HepG2 (cell line): ENCODE measurements around the gene TGM1. TPM values are rescaled to one million over a fixed set of nuclear protein-coding genes. Genes with fewer than 3 reads are reported as not detected.
A peak's percentile ranks its signal among the peaks of the same experiment; 100 is the strongest.

Experiments used
- AGO1 ChIP-seq: fragments of 200-400 bp; formaldehyde crosslinking; IDR thresholded peaks from 2 replicates; pipeline ENCODE4 v1.6.1; 2017; ENCODE audit warnings: mild to moderate bottlenecking, low read depth, low read length, moderate library complexity; ENCODE audit not compliant: poor library complexity, severe bottlenecking
- DNMT3B ChIP-seq: conservative IDR thresholded peaks from 2 replicates; pipeline ENCODE4 v1.6.1; 2016; ENCODE audit warnings: missing biosample characterization, control low read depth
- ELF3 ChIP-seq: IDR thresholded peaks from 2 replicates; pipeline ENCODE4 v1.6.1; 2016; ENCODE audit warnings: missing genetic modification reagents, missing compliant biosample characterization
- ERF ChIP-seq: IDR thresholded peaks from 2 replicates; pipeline ENCODE4 v1.6.1; 2018; ENCODE audit warnings: missing biosample characterization, missing genetic modification reagents
- HHEX ChIP-seq: IDR thresholded peaks from 2 replicates; pipeline ENCODE4 v1.6.1; 2016; ENCODE audit warnings: control low read depth
- IKZF4 ChIP-seq: sonication (generic); formaldehyde crosslinking; IDR thresholded peaks from 2 replicates; pipeline ENCODE4 v1.5.1; 2020; ENCODE audit warnings: borderline replicate concordance, mild to moderate bottlenecking, low read depth, missing genetic modification reagents; ENCODE audit errors: not compliant biosample characterization
- IRF2 ChIP-seq: IDR thresholded peaks from 2 replicates; pipeline ENCODE4 v1.6.1; 2018; ENCODE audit warnings: missing genetic modification reagents, missing compliant biosample characterization
- JUNB ChIP-seq: sonication (generic); formaldehyde crosslinking; IDR thresholded peaks from 2 replicates; pipeline ENCODE4 v1.8.0; 2022; ENCODE audit warnings: missing genetic modification reagents, mild to moderate bottlenecking, borderline replicate concordance
- KDM6A ChIP-seq: IDR thresholded peaks from 2 replicates; pipeline ENCODE4 v1.6.1; 2016; ENCODE audit warnings: low read depth
- LCORL ChIP-seq, 2 experiments: fragments of 450-650 bp in 1 of 2; sonication (generic) in 1 of 2; formaldehyde crosslinking in 1 of 2; IDR thresholded peaks; 2 replicates each; pipeline versions ENCODE4 v1.5.0 to v1.6.1; 2017 to 2020; ENCODE audit warnings: antibody characterized with exemption in 1 of 2, missing genetic modification reagents in 1 of 2
- ZBTB46 ChIP-seq: sonication (generic); formaldehyde crosslinking; IDR thresholded peaks from 2 replicates; pipeline ENCODE4 v1.4.0; 2020; ENCODE audit warnings: mild to moderate bottlenecking, missing genetic modification reagents, borderline replicate concordance
- ZEB1 ChIP-seq: IDR thresholded peaks from 2 replicates; pipeline ENCODE4 v1.6.1; 2012; ENCODE audit warnings: mild to moderate bottlenecking, low read depth, inconsistent platforms; ENCODE audit not compliant: insufficient replicate concordance
- polyA plus RNA-seq, 8 experiments: library from polyadenylated mRNA; depleted of rRNA in 3 of 8; stranded (reverse) in 7 of 8; unstranded in 1 of 8; fragments of >200 nt; fragmentation: Illumina TruSeq in 4 of 8; extraction: Trizol in 4 of 8; gene quantifications; 2 replicates each; pipeline versions ENCODE4 v1.2.1 to v1.2.3, GENCODE V29; 2011 to 2016; ENCODE audit warnings: low read depth in 4 of 8, missing spikeins in 1 of 8, mixed read lengths in 1 of 8; ENCODE audit not compliant: insufficient read depth in 1 of 8
- total RNA-seq, 5 experiments: library from RNA; depleted of rRNA; stranded (reverse); fragments of >200 nt; fragmentation: Illumina TruSeq; extraction: Trizol; gene quantifications; 2 replicates each; pipeline ENCODE4 v1.2.3, GENCODE V29; 2016; ENCODE audit warnings: low read depth in 1 of 5
- TF ChIP-seq, protein P1 (sequence below): sonication (generic); formaldehyde crosslinking; IDR thresholded peaks from 2 replicates; pipeline ENCODE4 v1.5.0; 2020; ENCODE audit warnings: missing genetic modification reagents
- TF ChIP-seq, protein P2 (sequence below): sonication (generic); formaldehyde crosslinking; conservative IDR thresholded peaks from 2 replicates; pipeline ENCODE4 v1.5.0; 2020; ENCODE audit warnings: missing genetic modification reagents
- TF ChIP-seq, protein P3 (sequence below): sonication (generic); formaldehyde crosslinking; IDR thresholded peaks from 2 replicates; pipeline ENCODE4 v1.5.0; 2020; ENCODE audit warnings: mild to moderate bottlenecking, missing genetic modification reagents
- TF ChIP-seq, protein P4 (sequence below): sonication (generic); formaldehyde crosslinking; IDR thresholded peaks from 2 replicates; pipeline ENCODE4 v1.4.0; 2020; ENCODE audit warnings: mild to moderate bottlenecking, missing genetic modification reagents
- TF ChIP-seq, protein P5 (sequence below): sonication (generic); formaldehyde crosslinking; IDR thresholded peaks from 2 replicates; pipeline ENCODE4 v1.8.1; 2023; ENCODE audit warnings: missing genetic modification reagents, mild to moderate bottlenecking, borderline replicate concordance
- TF ChIP-seq, protein P6 (sequence below): sonication (generic); formaldehyde crosslinking; IDR thresholded peaks from 2 replicates; pipeline ENCODE4 v1.9.0; 2022; ENCODE audit warnings: low read depth, missing genetic modification reagents

TGM1 gene
- total and polyA plus RNA-seq, 2 of the 13 experiments (the other 11 are each of a cell fraction or from before 2014, with no cell fraction given): 3.2 to 10.6 TPM

DNA sequence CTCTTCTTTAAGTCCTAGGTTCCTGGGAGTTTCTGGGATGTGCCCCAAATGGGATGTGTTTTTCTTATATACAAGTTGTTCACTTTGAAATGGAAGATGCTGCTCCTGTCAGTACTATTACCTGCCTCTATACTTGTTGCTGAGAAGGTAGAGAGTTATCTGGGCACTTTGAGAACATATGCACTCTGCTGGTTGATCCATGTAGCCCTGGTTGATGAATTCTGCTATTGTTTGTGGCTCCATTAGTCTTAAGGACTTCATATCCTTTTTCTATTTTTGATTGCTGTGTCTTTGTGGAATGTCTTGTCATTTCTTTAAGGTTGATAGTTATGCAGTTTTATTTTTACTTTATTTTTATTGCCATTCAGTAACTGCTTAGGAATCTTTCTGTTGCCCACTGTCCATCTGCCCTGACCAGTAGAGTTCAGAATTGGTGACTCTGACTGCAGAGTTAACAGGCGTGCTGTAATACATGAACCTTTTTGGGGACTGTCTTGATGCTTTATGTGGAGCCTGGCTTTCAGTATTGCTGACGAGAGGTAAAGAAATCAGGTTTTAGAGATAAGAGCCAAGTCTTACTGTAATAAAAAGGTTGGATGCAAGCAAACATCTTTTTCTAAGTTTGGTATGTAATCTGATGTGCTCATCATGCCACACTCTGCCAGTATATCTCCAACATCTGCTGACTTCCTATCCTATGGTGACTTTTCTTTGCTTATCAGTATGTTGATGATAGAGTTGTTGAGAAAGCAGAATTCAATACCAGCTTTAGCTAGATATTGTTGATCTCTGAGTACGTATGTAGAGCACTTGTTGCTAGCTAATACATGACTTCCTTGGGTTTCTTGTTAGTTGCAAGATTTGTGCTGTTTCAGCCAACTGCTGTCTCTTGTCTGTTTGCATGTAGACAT is 28.6 kb downstream of the TGM1 start (continued):
- TF ChIP-seq, protein P1, sequence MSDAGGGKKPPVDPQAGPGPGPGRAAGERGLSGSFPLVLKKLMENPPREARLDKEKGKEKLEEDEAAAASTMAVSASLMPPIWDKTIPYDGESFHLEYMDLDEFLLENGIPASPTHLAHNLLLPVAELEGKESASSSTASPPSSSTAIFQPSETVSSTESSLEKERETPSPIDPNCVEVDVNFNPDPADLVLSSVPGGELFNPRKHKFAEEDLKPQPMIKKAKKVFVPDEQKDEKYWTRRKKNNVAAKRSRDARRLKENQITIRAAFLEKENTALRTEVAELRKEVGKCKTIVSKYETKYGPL (CRISPR knock-in tag): no peak
- TF ChIP-seq ZEB1: no peak
- TF ChIP-seq AGO1: no peak
- TF ChIP-seq HHEX (CRISPR knock-in tag): no peak
- TF ChIP-seq, protein P2, sequence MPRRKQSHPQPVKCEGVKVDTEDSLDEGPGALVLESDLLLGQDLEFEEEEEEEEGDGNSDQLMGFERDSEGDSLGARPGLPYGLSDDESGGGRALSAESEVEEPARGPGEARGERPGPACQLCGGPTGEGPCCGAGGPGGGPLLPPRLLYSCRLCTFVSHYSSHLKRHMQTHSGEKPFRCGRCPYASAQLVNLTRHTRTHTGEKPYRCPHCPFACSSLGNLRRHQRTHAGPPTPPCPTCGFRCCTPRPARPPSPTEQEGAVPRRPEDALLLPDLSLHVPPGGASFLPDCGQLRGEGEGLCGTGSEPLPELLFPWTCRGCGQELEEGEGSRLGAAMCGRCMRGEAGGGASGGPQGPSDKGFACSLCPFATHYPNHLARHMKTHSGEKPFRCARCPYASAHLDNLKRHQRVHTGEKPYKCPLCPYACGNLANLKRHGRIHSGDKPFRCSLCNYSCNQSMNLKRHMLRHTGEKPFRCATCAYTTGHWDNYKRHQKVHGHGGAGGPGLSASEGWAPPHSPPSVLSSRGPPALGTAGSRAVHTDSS: no peak
- peak; percentile 12; the same call in 1 of the 2 replicates for TF ChIP-seq IRF2
- TF ChIP-seq IKZF4: no peak
- 0 out of 2 replicates have a peak, but pooled peaks have one; percentile 8 for TF ChIP-seq ERF (CRISPR knock-in tag)
- TF ChIP-seq, protein P3, sequence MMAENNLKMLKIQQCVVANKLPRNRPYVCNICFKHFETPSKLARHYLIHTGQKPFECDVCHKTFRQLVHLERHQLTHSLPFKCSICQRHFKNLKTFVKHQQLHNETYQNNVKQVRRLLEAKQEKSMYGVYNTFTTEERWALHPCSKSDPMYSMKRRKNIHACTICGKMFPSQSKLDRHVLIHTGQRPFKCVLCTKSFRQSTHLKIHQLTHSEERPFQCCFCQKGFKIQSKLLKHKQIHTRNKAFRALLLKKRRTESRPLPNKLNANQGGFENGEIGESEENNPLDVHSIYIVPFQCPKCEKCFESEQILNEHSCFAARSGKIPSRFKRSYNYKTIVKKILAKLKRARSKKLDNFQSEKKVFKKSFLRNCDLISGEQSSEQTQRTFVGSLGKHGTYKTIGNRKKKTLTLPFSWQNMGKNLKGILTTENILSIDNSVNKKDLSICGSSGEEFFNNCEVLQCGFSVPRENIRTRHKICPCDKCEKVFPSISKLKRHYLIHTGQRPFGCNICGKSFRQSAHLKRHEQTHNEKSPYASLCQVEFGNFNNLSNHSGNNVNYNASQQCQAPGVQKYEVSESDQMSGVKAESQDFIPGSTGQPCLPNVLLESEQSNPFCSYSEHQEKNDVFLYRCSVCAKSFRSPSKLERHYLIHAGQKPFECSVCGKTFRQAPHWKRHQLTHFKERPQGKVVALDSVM (CRISPR knock-in tag): no peak
- TF ChIP-seq, protein P4, sequence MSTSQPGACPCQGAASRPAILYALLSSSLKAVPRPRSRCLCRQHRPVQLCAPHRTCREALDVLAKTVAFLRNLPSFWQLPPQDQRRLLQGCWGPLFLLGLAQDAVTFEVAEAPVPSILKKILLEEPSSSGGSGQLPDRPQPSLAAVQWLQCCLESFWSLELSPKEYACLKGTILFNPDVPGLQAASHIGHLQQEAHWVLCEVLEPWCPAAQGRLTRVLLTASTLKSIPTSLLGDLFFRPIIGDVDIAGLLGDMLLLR (CRISPR knock-in tag): no peak
- TF ChIP-seq ZBTB46 (CRISPR knock-in tag): no peak
- TF ChIP-seq JUNB: no peak; the same call in 1 of the 2 replicates
- 0 out of 2 replicates have a peak, but pooled peaks have one; percentile 7 for TF ChIP-seq DNMT3B
- TF ChIP-seq, protein P5, sequence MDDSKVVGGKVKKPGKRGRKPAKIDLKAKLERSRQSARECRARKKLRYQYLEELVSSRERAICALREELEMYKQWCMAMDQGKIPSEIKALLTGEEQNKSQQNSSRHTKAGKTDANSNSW (CRISPR knock-in tag): no peak
- TF ChIP-seq, protein P6, sequence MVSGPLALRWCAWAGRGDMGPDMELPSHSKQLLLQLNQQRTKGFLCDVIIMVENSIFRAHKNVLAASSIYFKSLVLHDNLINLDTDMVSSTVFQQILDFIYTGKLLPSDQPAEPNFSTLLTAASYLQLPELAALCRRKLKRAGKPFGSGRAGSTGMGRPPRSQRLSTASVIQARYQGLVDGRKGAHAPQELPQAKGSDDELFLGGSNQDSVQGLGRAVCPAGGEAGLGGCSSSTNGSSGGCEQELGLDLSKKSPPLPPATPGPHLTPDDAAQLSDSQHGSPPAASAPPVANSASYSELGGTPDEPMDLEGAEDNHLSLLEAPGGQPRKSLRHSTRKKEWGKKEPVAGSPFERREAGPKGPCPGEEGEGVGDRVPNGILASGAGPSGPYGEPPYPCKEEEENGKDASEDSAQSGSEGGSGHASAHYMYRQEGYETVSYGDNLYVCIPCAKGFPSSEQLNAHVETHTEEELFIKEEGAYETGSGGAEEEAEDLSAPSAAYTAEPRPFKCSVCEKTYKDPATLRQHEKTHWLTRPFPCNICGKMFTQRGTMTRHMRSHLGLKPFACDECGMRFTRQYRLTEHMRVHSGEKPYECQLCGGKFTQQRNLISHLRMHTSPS (CRISPR knock-in tag): no peak
- TF ChIP-seq ELF3 (CRISPR knock-in tag): no peak
- no peak for TF ChIP-seq KDM6A (CRISPR knock-in tag)
- no peak for TF ChIP-seq LCORL (IDR thresholded peaks at IDR 0.05)
- 0 out of 2 replicates have a peak, but pooled peaks have one; percentile 16 for TF ChIP-seq LCORL (CRISPR knock-in tag; IDR thresholded peaks at IDR 0.05)
